Common myeloid progenitor, CD34-positive (primary cell): ENCODE results near the gene METTL23.

Experiments used
- CTCF ChIA-PET: fragments of 350-600 bp; sonication (Branson Sonifier 250); formaldehyde crosslinking; loops from one replicate; lab custom pipeline; 2021; ENCODE audit warnings: antibody characterized with exemption; lab: Charles Lee
- POLR2A ChIA-PET: fragments of 350-600 bp; sonication (Branson Sonifier 250); formaldehyde crosslinking; loops from one replicate; lab custom pipeline; 2021; ENCODE audit warnings: antibody characterized with exemption; lab: Charles Lee
- DNase-seq, 3 donors: peaks; one replicate each; pipeline versions ENCODE4 v3.0.0 to v3.0.0-alpha.2; 2013
- H3K27ac ChIP-seq, 2 experiments: 1 replicate in 1 of 2; 2 replicates in 1 of 2; pipeline ENCODE4 v1.7.0; 2013; ENCODE audit warnings: inconsistent platforms in 2 of 2, low read length in 2 of 2, mild to moderate bottlenecking in 2 of 2, low read depth in 1 of 2, moderate library complexity in 1 of 2; ENCODE audit not compliant: severe bottlenecking in 2 of 2, insufficient read depth in 1 of 2, poor library complexity in 1 of 2
- H3K27me3 ChIP-seq, 5 experiments: replicated peaks in 2 of 5; 1 replicate in 3 of 5; 2 replicates in 2 of 5; pipeline versions ENCODE4 v1.6.1 to v1.7.0; 2013; ENCODE audit warnings: low read length in 4 of 5, mild to moderate bottlenecking in 2 of 5, moderate library complexity in 2 of 5, inconsistent platforms in 1 of 5; ENCODE audit not compliant: insufficient read depth in 5 of 5, control insufficient read depth in 4 of 5
- H3K36me3 ChIP-seq, 4 experiments: 1 replicate in 2 of 4; 2 replicates in 2 of 4; pipeline versions ENCODE4 v1.6.1 to v1.7.0; 2013; ENCODE audit warnings: low read length in 3 of 4, control low read depth in 1 of 4, mild to moderate bottlenecking in 1 of 4; ENCODE audit not compliant: control insufficient read depth in 4 of 4, insufficient read depth in 4 of 4
- H3K4me1 ChIP-seq, 4 experiments: 1 replicate in 3 of 4; 2 replicates in 1 of 4; pipeline versions ENCODE4 v1.6.1 to v1.7.1; 2013; ENCODE audit warnings: low read length in 3 of 4, mild to moderate bottlenecking in 3 of 4, control low read depth in 1 of 4, inconsistent platforms in 1 of 4, moderate library complexity in 1 of 4; ENCODE audit not compliant: control insufficient read depth in 4 of 4, insufficient read depth in 4 of 4; ENCODE audit errors: control extremely low read depth in 1 of 4
- H3K4me3 ChIP-seq, 7 experiments: 1 replicate in 4 of 7; 2 replicates in 3 of 7; pipeline versions ENCODE4 v1.5.1 to v1.7.0; 2013; ENCODE audit warnings: mild to moderate bottlenecking in 7 of 7, low read length in 6 of 7, moderate library complexity in 6 of 7, inconsistent platforms in 2 of 7, low read depth in 2 of 7, control low read depth in 1 of 7; ENCODE audit not compliant: insufficient read depth in 4 of 7, control insufficient read depth in 1 of 7; ENCODE audit errors: extremely low read depth in 1 of 7
- H3K9me3 ChIP-seq, 5 experiments: 1 replicate in 4 of 5; 2 replicates in 1 of 5; pipeline versions ENCODE4 v1.6.1 to v1.7.1; 2013; ENCODE audit warnings: low read length in 4 of 5, mild to moderate bottlenecking in 2 of 5, inconsistent platforms in 1 of 5, low read depth in 1 of 5, moderate library complexity in 1 of 5; ENCODE audit not compliant: control insufficient read depth in 4 of 5, insufficient read depth in 2 of 5; ENCODE audit errors: control extremely low read depth in 1 of 5
- WGBS: methylation state at CpG from one replicate; pipeline ENCODE4 v1.1.5; 2013; ENCODE audit not compliant: insufficient coverage; 5-methylcytosine and 5-hydroxymethylcytosine counted together

Gene METTL23

GRCh38 chr17:76683011-76683755, 43.5 kb upstream of the METTL23 start:
- Histone ChIP-seq H3K4me3 (no peak overlapping the region), H3K27ac (no peak overlapping the region), H3K4me1 (peaks cover 0 to 5% (median 1%) of the 10 kb centered on the region in 4 experiments), H3K9me3 (no peaks in the 10 kb centered on the region), H3K27me3 (no peaks in the 10 kb centered on the region), H3K36me3 (no peaks in the 10 kb centered on the region)
- POLR2A ChIA-PET, result interaction anchor here (1.2 kb wide), 1 partner anchor 27 kb away, joined by 3 read pairs; no protein-coding TSS in a partner anchor
- CTCF ChIA-PET, result interaction anchor here (0.6 to 2.8 kb wide), 4 partner anchors 12 to 31 kb away, joined by 3 to 11 read pairs (median 6); no protein-coding TSS in a partner anchor
- 88% methylated on average over 15 of the region's 18 CpGs for WGBS
- DNase-seq, result no peak

DNA sequence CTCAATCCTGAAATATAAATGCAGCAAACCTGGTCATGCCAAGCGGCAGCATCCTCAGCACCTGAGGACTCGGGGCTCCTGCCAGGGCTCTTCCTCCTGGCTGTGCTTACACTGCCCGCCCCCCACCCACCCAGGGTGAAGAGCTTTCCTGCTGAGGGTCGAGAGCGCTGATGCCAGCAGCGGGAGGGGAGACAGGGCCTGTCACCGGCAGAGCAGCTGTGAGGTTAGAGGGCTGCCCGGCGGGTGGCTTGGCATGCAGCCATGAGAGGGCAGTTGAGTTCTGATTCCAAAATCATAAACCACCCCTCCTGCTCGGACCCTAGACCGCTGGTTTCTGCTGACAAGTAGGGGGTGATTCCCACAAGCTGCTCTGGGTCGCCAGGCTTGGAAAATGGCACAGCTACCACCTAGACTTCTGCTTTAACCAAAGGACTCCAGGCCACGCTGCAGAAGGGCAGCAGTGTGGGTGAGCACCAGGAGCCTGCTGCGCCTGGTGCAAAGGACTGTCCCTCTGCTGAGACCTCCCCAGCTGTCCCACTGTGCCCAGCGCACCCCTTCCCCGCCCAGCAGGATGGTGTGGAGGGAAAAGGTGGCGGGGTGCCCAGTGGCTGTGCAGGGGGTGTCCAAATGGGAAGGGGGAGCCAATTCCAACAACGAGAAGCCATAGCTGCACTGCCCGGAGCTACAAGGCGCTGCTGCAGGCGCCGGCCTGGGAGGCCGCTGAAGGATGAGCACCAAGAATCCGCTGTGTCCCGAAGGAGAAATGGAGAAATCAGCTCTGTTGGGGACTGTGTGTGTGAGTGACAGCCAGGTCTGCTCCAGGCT, 42.5 kb upstream of the METTL23 start:
- H3K27ac ChIP-seq, result no peak overlapping the region
- peaks cover 0 to 5% (median 1%) of the 10 kb centered on the region in 4 experiments for H3K4me1 ChIP-seq
- no peaks in the 10 kb centered on the region for H3K9me3 ChIP-seq
- ChIA-PET POLR2A (interaction anchor here (1.2 kb wide), 1 partner anchor 26 kb away, joined by 3 read pairs; no protein-coding TSS in a partner anchor), CTCF (interaction anchor here (1.0 to 2.8 kb wide), 3 partner anchors 13 to 30 kb away, joined by 3 to 11 read pairs (median 8); no protein-coding TSS in a partner anchor)
- H3K27me3 ChIP-seq, result no peaks in the 10 kb centered on the region
- DNase-seq, result no peak
- 95% methylated on average over 18 of the region's 25 CpGs for WGBS
- no peak overlapping the region for H3K4me3 ChIP-seq
- H3K36me3 ChIP-seq, result no peaks in the 10 kb centered on the region

GRCh38 chr17:76684756-76685155, 41.9 kb upstream of the METTL23 start:
- Histone ChIP-seq H3K27ac (no peak overlapping the region), H3K36me3 (no peaks in the 10 kb centered on the region), H3K9me3 (no peaks in the 10 kb centered on the region), H3K4me1 (peaks cover 0 to 5% (median 1%) of the 10 kb centered on the region in 4 experiments), H3K27me3 (no peaks in the 10 kb centered on the region), H3K4me3 (no peak overlapping the region)
- WGBS, result 80% methylated on average over 3 of the region's 7 CpGs
- ChIA-PET POLR2A (interaction anchor here (1.2 kb wide), 1 partner anchor 25 kb away, joined by 3 read pairs; no protein-coding TSS in a partner anchor), CTCF (interaction anchor here (0.9 to 2.8 kb wide), 2 partner anchors 29 to 127 kb away, joined by 3 to 11 read pairs; no protein-coding TSS in a partner anchor)
- DNase-seq, result no peak

GRCh38 chr17:76685366-76685765, 41.3 kb upstream of the METTL23 start:
- no peaks in the 10 kb centered on the region for H3K36me3 ChIP-seq
- 96% methylated on average over 9 of the region's 12 CpGs for WGBS

DNA sequence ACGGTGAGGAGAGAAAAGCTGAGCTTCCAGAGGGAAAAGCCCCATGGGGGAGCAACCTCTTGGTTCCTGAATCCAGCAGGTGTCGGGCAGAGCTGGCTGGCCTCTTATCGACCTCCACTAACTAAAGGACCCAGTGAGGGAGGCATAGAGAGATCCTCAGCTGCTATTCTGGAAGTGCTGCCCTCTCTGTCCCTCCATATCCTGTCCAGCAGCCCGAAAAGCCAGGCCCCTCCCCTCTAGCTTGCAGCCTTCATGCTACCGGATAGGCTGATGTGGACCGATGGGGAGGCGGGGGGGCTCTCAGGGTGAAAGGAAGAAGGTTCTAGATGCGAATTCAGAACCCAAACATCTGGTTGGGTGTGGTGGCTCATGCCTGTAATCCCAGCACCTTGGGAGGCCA, 40.8 kb upstream of the METTL23 start:
- Histone ChIP-seq H3K36me3 (no peaks in the 10 kb centered on the region), H3K9me3 (no peaks in the 10 kb centered on the region), H3K4me1 (peaks cover 0 to 5% (median 1%) of the 10 kb centered on the region in 4 experiments), H3K27me3 (no peaks in the 10 kb centered on the region), H3K4me3 (no peak overlapping the region), H3K27ac (no peak overlapping the region)
- 99% methylated on average over 8 of the region's 8 CpGs for WGBS
- POLR2A ChIA-PET, result no interaction called here
- DNase-seq, result no peak
- CTCF ChIA-PET, result interaction anchor here (0.9 to 2.8 kb wide), 3 partner anchors 17 to 128 kb away, joined by 3 to 11 read pairs (median 3); no protein-coding TSS in a partner anchor

More at GRCh38 chr17:76685366-76685765, 41.3 kb upstream of the METTL23 start:
- Histone ChIP-seq H3K4me1 (peaks cover 0 to 5% (median 1%) of the 10 kb centered on the region in 4 experiments), H3K4me3 (no peak overlapping the region), H3K27ac (no peak overlapping the region), H3K27me3 (no peaks in the 10 kb centered on the region), H3K9me3 (no peaks in the 10 kb centered on the region)
- ChIA-PET CTCF (interaction anchor here (0.9 to 2.8 kb wide), 2 partner anchors 28 to 127 kb away, joined by 3 to 11 read pairs; no protein-coding TSS in a partner anchor), POLR2A (no interaction called here)
- DNase-seq, result no peak

GRCh38 chr17:76686538-76687297, 39.9 kb upstream of the METTL23 start:
- CTCF ChIA-PET, result interaction anchor here (1.2 to 1.5 kb wide), 2 partner anchors 10 to 16 kb away, joined by 3 read pairs; no protein-coding TSS in a partner anchor
- H3K27me3 ChIP-seq, result no peaks in the 10 kb centered on the region
- WGBS, result 94% methylated on average over 13 of the region's 15 CpGs
- H3K9me3 ChIP-seq, result no peaks in the 10 kb centered on the region
- POLR2A ChIA-PET, result no interaction called here
- H3K4me3 ChIP-seq, result no peak overlapping the region
- H3K27ac ChIP-seq, result no peak overlapping the region
- H3K4me1 ChIP-seq, result peaks cover 0 to 5% (median 1%) of the 10 kb centered on the region in 4 experiments
- H3K36me3 ChIP-seq, result no peaks in the 10 kb centered on the region
- no peak for DNase-seq
